ENCODE results near the gene AP1S1. TPM values are rescaled to one million over a fixed set of nuclear protein-coding genes. Genes with fewer than 3 reads are reported as not detected.

Gene AP1S1
- total RNA-seq, 2 donors from 2014 or later, result 16.1 to 18.8 TPM

DNA sequence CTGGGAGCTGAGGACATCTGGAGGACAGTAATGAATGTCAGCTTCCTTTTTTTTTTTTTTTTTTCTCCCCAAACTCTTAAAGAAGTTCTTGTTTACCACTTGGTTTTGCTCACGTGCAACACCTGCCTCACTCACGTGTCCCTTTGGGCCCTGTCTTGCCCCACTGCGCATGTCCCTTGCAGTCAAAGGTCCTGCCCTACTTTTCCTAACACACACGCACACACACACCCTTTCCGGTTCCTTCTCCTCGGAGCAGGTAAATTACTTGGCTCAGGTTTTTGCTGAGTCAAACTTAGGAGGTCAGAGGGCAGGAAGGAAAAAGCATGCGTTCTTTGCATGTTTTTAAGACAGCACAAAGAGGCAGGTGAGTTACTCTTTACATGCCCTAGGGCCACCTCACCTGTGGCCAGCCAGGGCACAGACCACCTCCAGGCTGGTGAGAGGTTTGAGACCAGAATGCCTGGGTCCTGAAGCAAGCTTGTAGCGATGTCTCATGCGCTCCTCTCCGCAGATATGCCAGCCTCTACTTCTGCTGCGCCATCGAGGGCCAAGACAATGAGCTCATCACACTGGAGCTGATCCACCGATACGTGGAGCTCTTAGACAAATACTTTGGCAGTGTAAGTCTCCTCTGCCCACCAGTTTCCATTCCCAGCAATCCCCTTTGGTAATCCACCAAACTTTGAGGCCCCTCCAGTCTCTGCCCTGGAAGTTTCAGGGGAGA lies 2.8 kb downstream of the AP1S1 start:
- H3K27ac ChIP-seq, result no peak overlapping the region
- H3K4me3 ChIP-seq, result no peak overlapping the region
- no peaks in the 10 kb centered on the region for H3K9me3 ChIP-seq
- H3K4me1 ChIP-seq, result peaks cover 0 to 17% of the 10 kb centered on the region in 2 donors
- DNase-seq (ENCODE audit: low spot score), result no peak
- H3K27me3 ChIP-seq, result peaks cover 0 to under 1% of the 10 kb centered on the region in 2 donors
- TF ChIP-seq, protein P1, sequence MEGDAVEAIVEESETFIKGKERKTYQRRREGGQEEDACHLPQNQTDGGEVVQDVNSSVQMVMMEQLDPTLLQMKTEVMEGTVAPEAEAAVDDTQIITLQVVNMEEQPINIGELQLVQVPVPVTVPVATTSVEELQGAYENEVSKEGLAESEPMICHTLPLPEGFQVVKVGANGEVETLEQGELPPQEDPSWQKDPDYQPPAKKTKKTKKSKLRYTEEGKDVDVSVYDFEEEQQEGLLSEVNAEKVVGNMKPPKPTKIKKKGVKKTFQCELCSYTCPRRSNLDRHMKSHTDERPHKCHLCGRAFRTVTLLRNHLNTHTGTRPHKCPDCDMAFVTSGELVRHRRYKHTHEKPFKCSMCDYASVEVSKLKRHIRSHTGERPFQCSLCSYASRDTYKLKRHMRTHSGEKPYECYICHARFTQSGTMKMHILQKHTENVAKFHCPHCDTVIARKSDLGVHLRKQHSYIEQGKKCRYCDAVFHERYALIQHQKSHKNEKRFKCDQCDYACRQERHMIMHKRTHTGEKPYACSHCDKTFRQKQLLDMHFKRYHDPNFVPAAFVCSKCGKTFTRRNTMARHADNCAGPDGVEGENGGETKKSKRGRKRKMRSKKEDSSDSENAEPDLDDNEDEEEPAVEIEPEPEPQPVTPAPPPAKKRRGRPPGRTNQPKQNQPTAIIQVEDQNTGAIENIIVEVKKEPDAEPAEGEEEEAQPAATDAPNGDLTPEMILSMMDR (IDR thresholded peaks at IDR 0.05), result no peak
- H3K36me3 ChIP-seq, result peaks cover 24% of the 10 kb centered on the region

DNA sequence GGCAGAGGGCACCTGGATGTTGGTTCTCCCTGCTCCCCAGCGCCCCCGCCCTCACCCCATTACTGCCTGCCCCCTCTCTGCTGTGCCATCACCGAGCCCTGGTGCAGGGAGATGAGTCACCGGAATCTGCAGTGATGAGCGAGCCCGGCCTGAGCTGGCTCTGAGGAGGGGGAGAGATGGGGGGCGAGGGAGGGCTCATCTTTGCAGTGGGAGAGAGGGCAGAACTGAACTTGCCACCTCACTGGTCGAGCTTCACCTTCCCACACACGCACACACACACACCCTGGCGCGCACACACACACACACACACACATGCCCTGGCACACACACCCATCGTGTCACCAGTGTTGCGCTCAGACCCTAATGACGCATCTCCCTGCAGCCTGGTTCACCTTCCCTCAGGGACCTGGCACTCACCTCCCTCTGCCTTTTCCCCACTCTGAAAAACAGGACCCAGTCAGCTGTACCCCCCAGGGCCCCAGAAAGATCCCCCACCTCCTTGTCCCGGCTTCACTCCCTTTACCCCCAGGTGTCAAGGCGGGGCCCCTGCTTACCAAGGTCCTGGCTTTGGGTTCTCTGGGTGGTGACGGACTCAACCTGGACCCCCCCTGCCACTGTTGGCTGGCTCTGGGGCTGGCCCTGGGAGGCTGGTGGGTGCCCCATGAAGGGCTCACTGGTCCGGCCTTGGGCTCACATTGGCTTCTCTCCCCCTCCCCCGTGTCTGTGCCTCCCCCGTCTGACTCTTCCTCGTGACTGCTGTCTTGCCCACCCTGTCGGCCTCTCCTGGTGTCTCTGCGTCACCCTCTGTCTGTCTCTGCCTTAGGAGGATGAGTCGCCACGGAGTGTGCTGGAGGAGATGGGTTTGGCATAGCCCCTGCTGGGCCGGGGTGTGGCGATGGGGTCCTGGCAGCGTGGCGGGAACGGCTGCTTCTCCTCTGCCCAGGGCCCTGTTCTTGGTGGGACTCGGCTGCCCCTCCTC lies 5.7 kb downstream of the AP1S1 start:
- peaks cover 0 to 38% of the 10 kb centered on the region in 2 donors for H3K4me1 ChIP-seq
- H3K27me3 ChIP-seq, result peaks cover 7 to 21% of the 10 kb centered on the region in 2 donors
- peaks cover 24% of the 10 kb centered on the region for H3K36me3 ChIP-seq
- no peak overlapping the region for H3K4me3 ChIP-seq
- H3K9me3 ChIP-seq, result no peaks in the 10 kb centered on the region
- no peak for DNase-seq (ENCODE audit: low spot score)
- TF ChIP-seq, protein P1 (IDR thresholded peaks at IDR 0.05), result no peak
- no peak overlapping the region for H3K27ac ChIP-seq

DNA sequence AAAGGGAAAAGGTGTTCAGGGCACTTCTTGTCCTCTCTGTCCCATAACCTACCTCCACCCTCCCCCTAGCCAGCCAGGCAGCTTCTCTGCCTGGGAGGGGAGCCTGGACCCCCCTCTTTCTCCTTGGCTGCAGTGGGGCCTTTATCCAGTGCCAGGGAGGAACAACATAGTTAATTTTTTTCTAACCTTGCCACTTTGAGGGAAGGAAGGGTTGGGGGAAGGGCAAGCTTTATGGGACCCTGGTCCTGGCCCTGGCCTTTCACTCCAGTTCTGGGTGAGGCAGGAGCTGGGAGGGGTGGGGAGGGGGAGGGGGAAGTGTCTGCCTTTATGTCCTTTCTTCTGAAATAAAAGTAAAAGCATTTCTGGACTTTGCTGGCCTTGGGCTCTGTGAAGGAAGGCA lies 6.6 kb downstream of the AP1S1 start:
- Histone ChIP-seq H3K4me1 (peaks cover 0 to 39% of the 10 kb centered on the region in 2 donors), H3K4me3 (no peak overlapping the region), H3K9me3 (no peaks in the 10 kb centered on the region), H3K36me3 (peaks cover 24% of the 10 kb centered on the region), H3K27me3 (peaks cover 10 to 27% of the 10 kb centered on the region in 2 donors), H3K27ac (no peak overlapping the region)
- TF ChIP-seq, protein P1 (IDR thresholded peaks at IDR 0.05), result no peak
- DNase-seq (ENCODE audit: low spot score), result no peak

DNA sequence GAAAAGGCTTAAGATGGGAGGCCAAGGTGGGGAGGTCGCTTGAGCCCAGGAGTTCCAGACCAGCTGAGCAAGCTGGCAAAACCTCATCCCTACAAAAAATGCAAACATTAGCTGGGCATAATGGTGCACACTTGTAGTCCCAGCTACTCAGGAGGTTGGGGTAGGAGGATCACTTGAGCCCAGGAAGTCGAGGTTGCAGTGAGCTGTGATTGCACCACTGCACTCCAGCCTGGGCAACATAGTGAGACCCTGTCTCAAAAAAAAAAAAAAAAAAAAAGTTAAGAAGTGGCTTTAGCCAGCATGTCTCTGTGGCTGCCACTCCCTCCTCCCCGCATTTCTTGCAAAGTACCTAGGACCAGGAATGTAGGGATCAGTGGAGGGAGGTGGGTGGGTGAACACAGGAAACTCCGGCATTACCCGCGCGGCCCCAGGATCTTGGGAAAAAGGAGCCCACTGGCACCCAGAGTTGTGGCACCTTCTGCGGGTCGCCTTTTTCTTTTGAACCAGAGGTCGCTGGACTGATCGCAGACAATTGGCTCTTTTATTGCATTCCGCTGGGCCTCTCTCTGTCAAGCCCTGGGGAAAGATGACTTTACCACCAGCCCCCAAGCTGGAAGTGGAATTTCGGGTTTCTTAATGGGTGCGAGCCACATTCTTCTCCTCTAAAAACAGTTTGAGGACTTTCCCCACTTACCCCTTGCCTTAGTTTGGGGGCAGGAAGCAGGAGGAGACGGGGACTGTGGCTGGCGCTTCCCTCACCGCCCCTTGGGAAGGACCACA lies 7.6 kb downstream of the AP1S1 start:
- H3K4me3 ChIP-seq, result no peak overlapping the region
- TF ChIP-seq, protein P1 (IDR thresholded peaks at IDR 0.05), result no peak
- H3K27me3 ChIP-seq, result peaks cover 19 to 36% of the 10 kb centered on the region in 2 donors
- peaks cover 22% of the 10 kb centered on the region for H3K36me3 ChIP-seq
- no peak for DNase-seq (ENCODE audit: low spot score)
- H3K27ac ChIP-seq, result no peak overlapping the region
- peaks cover 0 to 42% of the 10 kb centered on the region in 2 donors for H3K4me1 ChIP-seq
- no peaks in the 10 kb centered on the region for H3K9me3 ChIP-seq

DNA sequence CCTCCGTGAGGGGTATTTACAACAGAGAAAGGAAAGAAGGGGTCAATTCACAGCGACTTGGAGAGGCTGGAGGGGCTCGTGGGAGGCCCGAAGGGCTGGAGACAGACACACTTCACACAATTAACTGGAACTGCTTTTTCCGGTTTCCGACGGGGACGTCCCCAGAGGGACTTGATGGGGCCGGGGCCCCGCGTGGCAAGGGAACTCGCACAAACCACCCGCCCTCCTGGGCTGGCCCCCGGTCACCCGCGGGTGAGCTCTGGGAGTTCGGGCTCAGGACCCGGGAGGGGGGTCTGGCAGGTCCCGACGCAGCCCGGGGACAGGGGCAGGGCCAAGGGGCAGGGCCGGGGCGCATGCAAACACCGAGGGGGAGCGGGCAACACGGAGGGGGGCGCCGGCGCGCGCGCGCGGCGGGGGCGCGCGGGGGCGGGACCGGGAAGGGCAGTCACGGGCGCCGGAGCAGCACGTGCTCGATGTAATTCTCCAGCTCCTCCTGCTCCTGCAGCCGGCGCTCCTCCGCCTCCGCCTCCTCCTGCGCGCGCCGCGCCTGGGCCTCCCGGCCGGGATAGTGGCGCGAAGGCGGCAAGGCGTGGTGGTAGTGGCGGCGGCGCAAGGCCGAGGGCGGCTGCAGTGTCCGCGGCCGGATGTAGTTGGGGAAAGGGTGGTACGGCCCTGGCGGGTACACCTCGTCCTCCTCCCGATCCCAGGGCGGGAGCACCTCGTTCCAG lies 8.4 kb downstream of the AP1S1 start:
- peaks cover 20 to 45% of the 10 kb centered on the region in 2 donors for H3K27me3 ChIP-seq
- peaks cover 14% of the 10 kb centered on the region for H3K36me3 ChIP-seq
- H3K4me3 ChIP-seq, result peak overlapping the region in 1 of 2 donors; percentile 42
- peak overlapping the region; percentile 1 to 16 for H3K27ac ChIP-seq
- peaks cover 0 to 42% of the 10 kb centered on the region in 2 donors for H3K4me1 ChIP-seq
- no peaks in the 10 kb centered on the region for H3K9me3 ChIP-seq
- DNase-seq (ENCODE audit: low spot score), result no peak
- TF ChIP-seq, protein P1 (IDR thresholded peaks at IDR 0.05), result no peak
